B cell (primary cell): ENCODE data around the gene COG6. TPM values are rescaled to one million over a fixed set of nuclear protein-coding genes. Genes with fewer than 3 reads are reported as not detected.

Source experiments
- ATAC-seq: fragments of 200-7000 bp; cut with Tn5 transposase; one replicate; pipeline ENCODE4 v1.10.0; 2021; ENCODE audit warnings: low read depth, mild to moderate bottlenecking, moderate number of reproducible peaks, moderate library complexity
- CTCF ChIA-PET: fragments of 350-600 bp; sonication (Branson Sonifier 250); formaldehyde crosslinking; loops from one replicate; lab custom pipeline; 2021; ENCODE audit warnings: antibody characterized with exemption, inconsistent platforms; lab: Charles Lee
- POLR2A ChIA-PET: fragments of 350-600 bp; sonication (Branson Sonifier 250); formaldehyde crosslinking; loops from one replicate; lab custom pipeline; 2021; ENCODE audit warnings: antibody characterized with exemption; lab: Charles Lee
- DNase-seq: peaks from one replicate; pipeline ENCODE4 v3.0.0; 2013
- H2AFZ ChIP-seq: 2 replicates; pipeline ENCODE4 v1.6.1; 2012; ENCODE audit warnings: mild to moderate bottlenecking, low read depth, low read length; ENCODE audit not compliant: insufficient read depth, poor library complexity, severe bottlenecking
- H3K27ac ChIP-seq, 2 donors: 1 replicate in 1 of 2; 2 replicates in 1 of 2; pipeline ENCODE4 v1.5.1; 2012 to 2013; ENCODE audit warnings: low read length in 2 of 2, mild to moderate bottlenecking in 2 of 2, moderate library complexity in 1 of 2
- H3K27me3 ChIP-seq, 4 experiments: fragments of 200-600 bp in 1 of 4; sonication (generic) in 1 of 4; replicated peaks in 1 of 4; 1 replicate in 2 of 4; 2 replicates in 2 of 4; pipeline versions ENCODE4 v1.6.1 to v1.7.0; 2013 to 2016; ENCODE audit warnings: low read length in 3 of 4, mild to moderate bottlenecking in 2 of 4, mixed read lengths in 1 of 4, moderate library complexity in 1 of 4; ENCODE audit not compliant: insufficient read depth in 4 of 4, control insufficient read depth in 3 of 4; ENCODE audit errors: control extremely low read depth in 1 of 4
- H3K36me3 ChIP-seq, 2 experiments: replicated peaks in 1 of 2; 1 replicate in 1 of 2; 2 replicates in 1 of 2; pipeline versions ENCODE4 v1.6.1 to v1.7.1; 2013; ENCODE audit warnings: low read length in 1 of 2; ENCODE audit not compliant: insufficient read depth in 2 of 2, control insufficient read depth in 1 of 2; ENCODE audit errors: control extremely low read depth in 1 of 2, extremely low read depth in 1 of 2
- H3K4me1 ChIP-seq, 2 donors: fragments of 200-600 bp in 1 of 2; sonication (generic) in 1 of 2; 1 replicate in 1 of 2; 2 replicates in 1 of 2; pipeline versions ENCODE4 v1.5.1 to v1.6.1; 2013 to 2017; ENCODE audit warnings: low read length in 2 of 2; ENCODE audit not compliant: control insufficient read depth in 2 of 2, insufficient read depth in 2 of 2
- H3K4me2 ChIP-seq: replicated peaks from 2 replicates; pipeline ENCODE3; 2012; ENCODE audit warnings: mild to moderate bottlenecking, low read depth, low read length; ENCODE audit not compliant: poor library complexity, severe bottlenecking
- H3K4me3 ChIP-seq, 5 experiments: fragments of 200-600 bp in 1 of 5; sonication (generic) in 1 of 5; 1 replicate in 3 of 5; 2 replicates in 2 of 5; pipeline versions ENCODE4 v1.5.1 to v1.7.0; 2011 to 2016; ENCODE audit warnings: low read length in 4 of 5, mild to moderate bottlenecking in 4 of 5, low read depth in 2 of 5, control low read depth in 1 of 5, moderate library complexity in 1 of 5; ENCODE audit not compliant: insufficient read depth in 1 of 5; ENCODE audit errors: control extremely low read depth in 1 of 5, extremely low read depth in 1 of 5
- H3K79me2 ChIP-seq: fragments of 200-600 bp; sonication (generic); one replicate; pipeline ENCODE4 v1.6.0; 2016; ENCODE audit warnings: low read length; ENCODE audit not compliant: control insufficient read depth, insufficient read depth
- H3K9ac ChIP-seq: fragments of 200-600 bp; sonication (generic); 2 replicates; pipeline ENCODE4 v1.6.1; 2017; ENCODE audit warnings: mild to moderate bottlenecking, low read length, moderate library complexity
- H3K9me3 ChIP-seq, 3 donors: one replicate each; pipeline versions ENCODE4 v1.6.1 to v1.7.1; 2013; ENCODE audit warnings: low read length in 2 of 3; ENCODE audit not compliant: control insufficient read depth in 2 of 3, insufficient read depth in 1 of 3; ENCODE audit errors: control extremely low read depth in 1 of 3
- H4K20me1 ChIP-seq: 2 replicates; pipeline ENCODE4 v1.6.0; 2012; ENCODE audit warnings: mild to moderate bottlenecking, low read length; ENCODE audit not compliant: insufficient read depth, control insufficient read depth, poor library complexity, severe bottlenecking
- H3K27ac Mint-ChIP-seq: one replicate; pipeline ENCODE4 v1.8.0; 2021; ENCODE audit warnings: mixed read lengths
- H3K27me3 Mint-ChIP-seq: one replicate; pipeline ENCODE4 v1.8.0; 2021; ENCODE audit warnings: mixed read lengths
- H3K4me1 Mint-ChIP-seq: one replicate; pipeline ENCODE4 v1.8.0; 2021; ENCODE audit warnings: mixed read lengths
- H3K4me3 Mint-ChIP-seq: one replicate; pipeline ENCODE4 v1.8.0; 2021; ENCODE audit warnings: mixed read lengths
- H3K9me3 Mint-ChIP-seq: one replicate; pipeline ENCODE4 v1.8.0; 2022; ENCODE audit warnings: mixed read lengths; ENCODE audit not compliant: insufficient read depth
- EZH2 ChIP-seq: IDR thresholded peaks from 2 replicates; pipeline ENCODE4 v1.6.1; 2012; ENCODE audit warnings: borderline replicate concordance, low read depth, mild to moderate bottlenecking, moderate library complexity, low read length; ENCODE audit not compliant: insufficient read depth, poor library complexity, severe bottlenecking
- WGBS: methylation state at CpG from one replicate; pipeline ENCODE4 v1.1.5; 2013; ENCODE audit warnings: missing lambda C conversion rate; ENCODE audit not compliant: insufficient coverage; 5-methylcytosine and 5-hydroxymethylcytosine counted together
- intact Hi-C: fragments of 100-400 bp; cut with micrococcal nuclease; formaldehyde crosslinking; loops from one replicate; pipeline ENCODE4 v1.10.0; 2022
- polyA plus RNA-seq: library from polyadenylated mRNA; depleted of rRNA; stranded (reverse); fragments of >200 nt; gene quantifications from 2 replicates; pipeline ENCODE4 v1.2.3, GENCODE V29; 2012
- total RNA-seq, 2 donors: library from RNA; stranded (reverse); fragments of 120-200 nt in 1 of 2; gene quantifications; 1 replicate in 1 of 2; 2 replicates in 1 of 2; pipeline versions ENCODE4 v1.2.3 to v1.2.4, GENCODE V29; 2013 to 2022
- TF ChIP-seq, protein P1 (sequence below): fragments of 200-600 bp; IDR thresholded peaks from one replicate; pipeline ENCODE4 v1.8.0; 2022; ENCODE audit warnings: antibody characterized with exemption, mild to moderate bottlenecking

Gene COG6
- total and polyA plus RNA-seq, 2 donors (not counting 1 experiment from before 2014, with no cell fraction given), result 7.7 to 49.9 TPM

DNA sequence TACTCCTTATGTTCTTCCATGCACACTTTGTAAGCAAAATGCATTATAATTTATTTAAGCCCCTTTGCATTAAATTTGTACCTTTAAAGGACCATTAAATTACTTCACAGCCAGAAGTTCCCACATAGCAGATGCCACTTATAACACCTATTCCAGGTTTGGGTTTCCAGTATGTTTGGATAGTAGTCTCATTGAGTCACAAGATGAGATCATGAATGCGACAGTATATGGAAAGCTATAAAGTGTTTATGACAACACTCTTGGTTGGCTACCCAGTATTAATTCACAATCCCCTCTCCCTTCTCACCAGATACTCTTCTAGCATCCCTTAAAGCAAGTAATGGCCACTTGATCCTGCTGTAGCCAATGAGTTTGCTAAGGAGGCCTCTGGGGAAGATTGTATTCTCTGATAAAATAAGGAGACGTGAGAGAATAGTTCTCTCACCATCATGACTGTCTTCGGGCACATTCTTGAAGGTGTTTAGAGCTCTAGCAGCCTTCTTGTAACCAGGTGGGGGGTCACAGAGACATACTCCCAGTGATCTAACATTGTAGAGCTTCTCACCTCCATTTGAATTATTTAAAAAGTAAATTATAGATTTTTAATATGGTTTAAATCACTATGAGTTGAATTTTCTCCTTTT is 49.7 kb upstream of the COG6 start:
- Histone ChIP-seq H3K27ac (no peak overlapping the region), H3K4me2 (no peak overlapping the region), H3K27me3 (peaks cover 0 to 23% (median 14%) of the 10 kb centered on the region in 4 experiments), H3K9me3 (no peaks in the 10 kb centered on the region), H3K4me3 (no peak overlapping the region), H4K20me1 (no peaks in the 10 kb centered on the region), H3K9ac (no peak overlapping the region), H3K36me3 (no peaks in the 10 kb centered on the region), H3K4me1 (peaks cover 12 to 15% of the 10 kb centered on the region in 2 donors), H3K79me2 (no peaks in the 10 kb centered on the region), H2AFZ (no peak overlapping the region)
- H3K27me3 Mint-ChIP-seq, result peaks cover 41% of the 10 kb centered on the region
- 90% methylated on average over 2 of the region's 3 CpGs for WGBS
- H3K4me3 Mint-ChIP-seq, result no peak overlapping the region
- ChIA-PET CTCF (interaction anchor here (1.4 to 3.5 kb wide), 2 partner anchors 10 to 13 kb away, joined by 5 to 17 read pairs; no protein-coding TSS in a partner anchor), POLR2A (no interaction called here)
- H3K27ac Mint-ChIP-seq, result no peak overlapping the region
- peaks cover 13% of the 10 kb centered on the region for H3K4me1 Mint-ChIP-seq
- ATAC-seq (no peak), DNase-seq (no peak)
- TF ChIP-seq EZH2, result no peak
- TF ChIP-seq, protein P1, sequence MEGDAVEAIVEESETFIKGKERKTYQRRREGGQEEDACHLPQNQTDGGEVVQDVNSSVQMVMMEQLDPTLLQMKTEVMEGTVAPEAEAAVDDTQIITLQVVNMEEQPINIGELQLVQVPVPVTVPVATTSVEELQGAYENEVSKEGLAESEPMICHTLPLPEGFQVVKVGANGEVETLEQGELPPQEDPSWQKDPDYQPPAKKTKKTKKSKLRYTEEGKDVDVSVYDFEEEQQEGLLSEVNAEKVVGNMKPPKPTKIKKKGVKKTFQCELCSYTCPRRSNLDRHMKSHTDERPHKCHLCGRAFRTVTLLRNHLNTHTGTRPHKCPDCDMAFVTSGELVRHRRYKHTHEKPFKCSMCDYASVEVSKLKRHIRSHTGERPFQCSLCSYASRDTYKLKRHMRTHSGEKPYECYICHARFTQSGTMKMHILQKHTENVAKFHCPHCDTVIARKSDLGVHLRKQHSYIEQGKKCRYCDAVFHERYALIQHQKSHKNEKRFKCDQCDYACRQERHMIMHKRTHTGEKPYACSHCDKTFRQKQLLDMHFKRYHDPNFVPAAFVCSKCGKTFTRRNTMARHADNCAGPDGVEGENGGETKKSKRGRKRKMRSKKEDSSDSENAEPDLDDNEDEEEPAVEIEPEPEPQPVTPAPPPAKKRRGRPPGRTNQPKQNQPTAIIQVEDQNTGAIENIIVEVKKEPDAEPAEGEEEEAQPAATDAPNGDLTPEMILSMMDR, result no peak
- intact Hi-C loops, result no loop called here
- no peaks in the 10 kb centered on the region for H3K9me3 Mint-ChIP-seq

DNA sequence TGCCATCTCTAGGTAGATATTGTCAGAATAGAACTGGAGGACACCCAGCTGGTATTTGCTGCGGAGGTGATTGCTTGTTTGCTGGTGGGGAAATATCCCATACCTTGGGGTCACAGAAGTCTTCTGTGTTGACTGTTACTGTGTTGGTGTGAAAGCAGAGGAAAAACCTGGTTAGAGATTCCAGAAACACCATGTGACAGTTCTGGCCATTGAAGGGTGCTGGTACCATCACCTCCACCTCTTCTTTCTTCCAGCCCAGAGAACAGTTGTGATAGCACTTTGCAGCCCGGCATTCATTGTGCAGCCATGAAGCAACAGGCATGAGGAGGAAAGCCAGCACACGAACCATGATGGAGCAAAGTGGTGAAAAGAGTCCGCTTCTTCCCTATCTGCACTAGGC is 47.6 kb upstream of the COG6 start:
- no peak overlapping the region for H3K27ac Mint-ChIP-seq
- POLR2A ChIA-PET, result no interaction called here
- H3K4me2 ChIP-seq, result no peak overlapping the region
- no peak overlapping the region for H3K4me3 Mint-ChIP-seq
- intact Hi-C loops, result no loop called here
- no peaks in the 10 kb centered on the region for H4K20me1 ChIP-seq
- ATAC-seq (no peak), DNase-seq (no peak)
- peaks cover 0 to 7% (median 4%) of the 10 kb centered on the region in 4 experiments for H3K27me3 ChIP-seq
- WGBS, result 100% methylated on average over 2 of the region's 4 CpGs
- peaks cover 6% of the 10 kb centered on the region for H3K4me1 Mint-ChIP-seq
- H3K9me3 Mint-ChIP-seq, result no peaks in the 10 kb centered on the region
- no peaks in the 10 kb centered on the region for H3K36me3 ChIP-seq
- no peak overlapping the region for H3K27ac ChIP-seq
- H3K79me2 ChIP-seq, result no peaks in the 10 kb centered on the region
- no peaks in the 10 kb centered on the region for H3K9me3 ChIP-seq
- no peak overlapping the region for H2AFZ ChIP-seq
- peaks cover 4 to 6% of the 10 kb centered on the region in 2 donors for H3K4me1 ChIP-seq
- H3K4me3 ChIP-seq, result no peak overlapping the region
- no peak for TF ChIP-seq EZH2
- H3K9ac ChIP-seq, result no peak overlapping the region
- CTCF ChIA-PET, result interaction anchor here (3.5 kb wide), 1 partner anchor 8 kb away, joined by 17 read pairs; no protein-coding TSS in a partner anchor
- H3K27me3 Mint-ChIP-seq, result peaks cover 30% of the 10 kb centered on the region
